HEK293 (cell line): ENCODE measurements around the gene LRP1B.

Source experiments
- CTCF ChIA-PET: fragments of 350-600 bp; formaldehyde crosslinking; extraction: SDS; loops from one replicate; lab custom pipeline; 2021; ENCODE audit warnings: antibody characterized with exemption; lab: Yijun Ruan, JAX
- POLR2A ChIA-PET: fragments of 300-600 bp; formaldehyde crosslinking; extraction: SDS; loops from one replicate; lab custom pipeline; 2020; ENCODE audit warnings: antibody characterized with exemption, inconsistent platforms; lab: Yijun Ruan, JAX
- H3K27ac ChIP-seq: fragments of 200-500 bp; sonication (Bioruptor generic); 2 replicates; pipeline ENCODE4 v1.5.1; 2014; ENCODE audit warnings: low read depth, low read length, control low read depth, inconsistent platforms; ENCODE audit errors: extremely low read depth
- H3K36me3 ChIP-seq, 2 experiments: fragments of 200-500 bp in 1 of 2; sonication (Bioruptor generic) in 1 of 2; 1 replicate in 1 of 2; 2 replicates in 1 of 2; pipeline ENCODE4 v1.5.1; 2014 to 2017; ENCODE audit warnings: inconsistent platforms in 2 of 2, low read length in 2 of 2; ENCODE audit not compliant: control insufficient read depth in 2 of 2, insufficient read depth in 1 of 2
- H3K4me1 ChIP-seq: fragments of 200-500 bp; sonication (Bioruptor generic); 2 replicates; pipeline ENCODE4 v1.5.1; 2014; ENCODE audit warnings: mild to moderate bottlenecking, low read length, inconsistent platforms; ENCODE audit not compliant: control insufficient read depth, insufficient read depth
- H3K4me3 ChIP-seq: 2 replicates; pipeline ENCODE4 v1.5.1; 2011; ENCODE audit warnings: low read depth, mild to moderate bottlenecking, control low read depth, low read length, moderate library complexity
- H3K9me3 ChIP-seq: fragments of 200-500 bp; sonication (Bioruptor generic); 2 replicates; pipeline ENCODE4 v1.5.1; 2014; ENCODE audit warnings: low read depth, low read length, inconsistent platforms; ENCODE audit not compliant: control insufficient read depth, insufficient read depth
- IKZF3 ChIP-seq: fragments of 450-650 bp; IDR thresholded peaks from 2 replicates; pipeline ENCODE4 v1.5.0; 2018; ENCODE audit warnings: missing biosample characterization, mild to moderate bottlenecking, missing genetic modification characterization, moderate library complexity
- KLF9 ChIP-seq: fragments of 450-650 bp; formaldehyde crosslinking; IDR thresholded peaks from 2 replicates; pipeline ENCODE4 v1.5.1; 2016; ENCODE audit warnings: missing biosample characterization, missing genetic modification characterization, low read depth
- OVOL3 ChIP-seq: fragments of 450-650 bp; formaldehyde crosslinking; IDR thresholded peaks from 2 replicates; pipeline ENCODE4 v1.5.1; 2016; ENCODE audit warnings: missing biosample characterization, missing genetic modification characterization
- PBX3 ChIP-seq: sonication (generic); formaldehyde crosslinking; IDR thresholded peaks from 2 replicates; pipeline ENCODE4 v1.8.1; 2022; ENCODE audit warnings: mild to moderate bottlenecking, moderate library complexity, missing genetic modification reagents
- PRDM1 ChIP-seq: fragments of 450-650 bp; formaldehyde crosslinking; IDR thresholded peaks from 2 replicates; pipeline ENCODE4; 2016; ENCODE audit warnings: missing biosample characterization, missing genetic modification characterization
- ZBTB26 ChIP-seq: fragments of 450-650 bp; formaldehyde crosslinking; optimal IDR thresholded peaks from 2 replicates; pipeline ENCODE3; 2016; ENCODE audit warnings: missing biosample characterization, mild to moderate bottlenecking, missing genetic modification characterization
- ZBTB44 ChIP-seq: fragments of 450-650 bp; IDR thresholded peaks from 2 replicates; pipeline ENCODE4 v1.5.1; 2018; ENCODE audit warnings: missing biosample characterization, mild to moderate bottlenecking, missing genetic modification characterization
- ZFP41 ChIP-seq: fragments of 450-650 bp; formaldehyde crosslinking; IDR thresholded peaks from 2 replicates; pipeline ENCODE4 v1.5.1; 2016; ENCODE audit warnings: missing biosample characterization, missing genetic modification characterization, borderline replicate concordance
- ZFP69B ChIP-seq: fragments of 450-650 bp; formaldehyde crosslinking; IDR thresholded peaks from 2 replicates; pipeline ENCODE4 v1.5.1; 2016; ENCODE audit warnings: missing biosample characterization, missing genetic modification characterization
- ZNF133 ChIP-seq: fragments of 450-650 bp; formaldehyde crosslinking; IDR thresholded peaks from 2 replicates; pipeline ENCODE4 v1.5.1; 2016; ENCODE audit warnings: missing biosample characterization, missing genetic modification characterization
- ZNF155 ChIP-seq: fragments of 450-650 bp; formaldehyde crosslinking; IDR thresholded peaks from 2 replicates; pipeline ENCODE4 v1.5.1; 2016; ENCODE audit warnings: missing biosample characterization, missing genetic modification characterization
- ZNF18 ChIP-seq: fragments of 450-650 bp; formaldehyde crosslinking; IDR thresholded peaks from 2 replicates; pipeline ENCODE4 v1.5.1; 2016; ENCODE audit warnings: missing biosample characterization, missing genetic modification characterization
- ZNF223 ChIP-seq: fragments of 450-650 bp; formaldehyde crosslinking; IDR thresholded peaks from 2 replicates; pipeline ENCODE4 v1.5.1; 2016; ENCODE audit warnings: missing biosample characterization, missing genetic modification characterization
- ZNF324 ChIP-seq: fragments of 450-650 bp; formaldehyde crosslinking; IDR thresholded peaks from 2 replicates; pipeline ENCODE4 v1.5.1; 2016; ENCODE audit warnings: missing biosample characterization, missing genetic modification characterization
- ZNF354C ChIP-seq: fragments of 450-650 bp; formaldehyde crosslinking; IDR thresholded peaks from 2 replicates; pipeline ENCODE4 v1.5.1; 2016; ENCODE audit warnings: missing biosample characterization, missing genetic modification characterization, low read depth, borderline replicate concordance
- ZNF366 ChIP-seq: fragments of 450-650 bp; formaldehyde crosslinking; conservative IDR thresholded peaks from 2 replicates; pipeline ENCODE4 v1.5.1; 2016; ENCODE audit warnings: missing biosample characterization, missing genetic modification characterization
- ZNF488 ChIP-seq: fragments of 450-650 bp; formaldehyde crosslinking; IDR thresholded peaks from 2 replicates; pipeline ENCODE4 v1.5.1; 2016; ENCODE audit warnings: missing biosample characterization, missing genetic modification characterization
- ZNF629 ChIP-seq: fragments of 450-650 bp; formaldehyde crosslinking; IDR thresholded peaks from 2 replicates; pipeline ENCODE4 v1.5.1; 2017; ENCODE audit warnings: missing biosample characterization, missing genetic modification characterization
- ZNF677 ChIP-seq: fragments of 450-650 bp; IDR thresholded peaks from 2 replicates; pipeline ENCODE4 v1.5.0; 2018; ENCODE audit warnings: missing biosample characterization, mild to moderate bottlenecking, missing genetic modification characterization, moderate library complexity
- TF ChIP-seq, protein P1 (sequence below): fragments of 450-650 bp; formaldehyde crosslinking; IDR thresholded peaks from 2 replicates; pipeline ENCODE4 v1.5.1; 2017; ENCODE audit warnings: missing biosample characterization, missing genetic modification characterization
- TF ChIP-seq, protein P2 (sequence below): fragments of 450-650 bp; formaldehyde crosslinking; IDR thresholded peaks from 2 replicates; pipeline ENCODE4 v1.5.1; 2016; ENCODE audit warnings: missing biosample characterization, missing genetic modification characterization
- TF ChIP-seq, protein P3 (sequence below): IDR thresholded peaks from 2 replicates; pipeline ENCODE4 v1.6.1; 2011; ENCODE audit warnings: mild to moderate bottlenecking, low read depth, low read length, borderline replicate concordance
- TF ChIP-seq, protein P4 (sequence below): fragments of 450-650 bp; formaldehyde crosslinking; IDR thresholded peaks from 2 replicates; pipeline ENCODE4 v1.5.1; 2016; ENCODE audit warnings: missing biosample characterization, missing genetic modification characterization

Gene LRP1B

GRCh38 chr2:141968433-141968832, 162.4 kb downstream of the LRP1B start:
- no peak overlapping the region for H3K4me3 ChIP-seq
- H3K4me1 ChIP-seq, result no peaks in the 10 kb centered on the region
- POLR2A ChIA-PET, result no interaction called here
- TF ChIP-seq, protein P1, sequence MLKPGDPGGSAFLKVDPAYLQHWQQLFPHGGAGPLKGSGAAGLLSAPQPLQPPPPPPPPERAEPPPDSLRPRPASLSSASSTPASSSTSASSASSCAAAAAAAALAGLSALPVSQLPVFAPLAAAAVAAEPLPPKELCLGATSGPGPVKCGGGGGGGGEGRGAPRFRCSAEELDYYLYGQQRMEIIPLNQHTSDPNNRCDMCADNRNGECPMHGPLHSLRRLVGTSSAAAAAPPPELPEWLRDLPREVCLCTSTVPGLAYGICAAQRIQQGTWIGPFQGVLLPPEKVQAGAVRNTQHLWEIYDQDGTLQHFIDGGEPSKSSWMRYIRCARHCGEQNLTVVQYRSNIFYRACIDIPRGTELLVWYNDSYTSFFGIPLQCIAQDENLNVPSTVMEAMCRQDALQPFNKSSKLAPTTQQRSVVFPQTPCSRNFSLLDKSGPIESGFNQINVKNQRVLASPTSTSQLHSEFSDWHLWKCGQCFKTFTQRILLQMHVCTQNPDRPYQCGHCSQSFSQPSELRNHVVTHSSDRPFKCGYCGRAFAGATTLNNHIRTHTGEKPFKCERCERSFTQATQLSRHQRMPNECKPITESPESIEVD, result peak; percentile 71; the same call in 1 of the 2 replicates
- TF ChIP-seq, protein P2, sequence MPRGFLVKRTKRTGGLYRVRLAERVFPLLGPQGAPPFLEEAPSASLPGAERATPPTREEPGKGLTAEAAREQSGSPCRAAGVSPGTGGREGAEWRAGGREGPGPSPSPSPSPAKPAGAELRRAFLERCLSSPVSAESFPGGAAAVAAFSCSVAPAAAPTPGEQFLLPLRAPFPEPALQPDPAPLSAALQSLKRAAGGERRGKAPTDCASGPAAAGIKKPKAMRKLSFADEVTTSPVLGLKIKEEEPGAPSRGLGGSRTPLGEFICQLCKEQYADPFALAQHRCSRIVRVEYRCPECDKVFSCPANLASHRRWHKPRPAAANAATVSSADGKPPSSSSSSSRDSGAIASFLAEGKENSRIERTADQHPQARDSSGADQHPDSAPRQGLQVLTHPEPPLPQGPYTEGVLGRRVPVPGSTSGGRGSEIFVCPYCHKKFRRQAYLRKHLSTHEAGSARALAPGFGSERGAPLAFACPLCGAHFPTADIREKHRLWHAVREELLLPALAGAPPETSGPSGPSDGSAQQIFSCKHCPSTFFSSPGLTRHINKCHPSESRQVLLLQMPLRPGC (tag by site-specific recombination), result no peak
- TF ChIP-seq, protein P3, sequence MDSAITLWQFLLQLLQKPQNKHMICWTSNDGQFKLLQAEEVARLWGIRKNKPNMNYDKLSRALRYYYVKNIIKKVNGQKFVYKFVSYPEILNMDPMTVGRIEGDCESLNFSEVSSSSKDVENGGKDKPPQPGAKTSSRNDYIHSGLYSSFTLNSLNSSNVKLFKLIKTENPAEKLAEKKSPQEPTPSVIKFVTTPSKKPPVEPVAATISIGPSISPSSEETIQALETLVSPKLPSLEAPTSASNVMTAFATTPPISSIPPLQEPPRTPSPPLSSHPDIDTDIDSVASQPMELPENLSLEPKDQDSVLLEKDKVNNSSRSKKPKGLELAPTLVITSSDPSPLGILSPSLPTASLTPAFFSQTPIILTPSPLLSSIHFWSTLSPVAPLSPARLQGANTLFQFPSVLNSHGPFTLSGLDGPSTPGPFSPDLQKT, result no peak
- TF ChIP-seq ZNF366 (tag by site-specific recombination), result 0 out of 2 replicates have a peak, but pooled peaks have one; percentile 13
- no peak for TF ChIP-seq ZNF324 (tag by site-specific recombination)
- TF ChIP-seq ZNF629, result 0 out of 2 replicates have a peak, but pooled peaks have one; percentile 13
- TF ChIP-seq PRDM1 (tag by site-specific recombination), result peak; percentile 61; the same call in 1 of the 2 replicates
- TF ChIP-seq, protein P4, sequence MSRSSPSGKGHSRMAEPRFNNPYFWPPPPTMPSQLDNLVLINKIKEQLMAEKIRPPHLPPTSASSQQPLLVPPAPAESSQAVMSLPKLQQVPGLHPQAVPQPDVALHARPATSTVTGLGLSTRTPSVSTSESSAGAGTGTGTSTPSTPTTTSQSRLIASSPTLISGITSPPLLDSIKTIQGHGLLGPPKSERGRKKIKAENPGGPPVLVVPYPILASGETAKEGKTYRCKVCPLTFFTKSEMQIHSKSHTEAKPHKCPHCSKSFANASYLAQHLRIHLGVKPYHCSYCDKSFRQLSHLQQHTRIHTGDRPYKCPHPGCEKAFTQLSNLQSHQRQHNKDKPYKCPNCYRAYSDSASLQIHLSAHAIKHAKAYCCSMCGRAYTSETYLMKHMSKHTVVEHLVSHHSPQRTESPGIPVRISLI (tag by site-specific recombination), result peak; percentile 16; the same call in 1 of the 2 replicates
- no peak for TF ChIP-seq ZNF223
- no peak for TF ChIP-seq IKZF3 (tag by site-specific recombination)
- no peak for TF ChIP-seq KLF9
- TF ChIP-seq ZFP41, result no peak
- TF ChIP-seq ZFP69B (tag by site-specific recombination), result no peak
- no peak for TF ChIP-seq ZNF155 (tag by site-specific recombination)
- TF ChIP-seq ZNF133 (tag by site-specific recombination), result no peak
- TF ChIP-seq PBX3 (CRISPR knock-in tag), result no peak
- no peaks in the 10 kb centered on the region for H3K36me3 ChIP-seq
- H3K27ac ChIP-seq, result no peak overlapping the region
- H3K9me3 ChIP-seq, result no peaks in the 10 kb centered on the region
- CTCF ChIA-PET, result no interaction called here

- Histone ChIP-seq H3K27ac (no peak overlapping the region), H3K9me3 (no peaks in the 10 kb centered on the region), H3K4me1 (no peaks in the 10 kb centered on the region), H3K4me3 (no peak overlapping the region), H3K36me3 (no peaks in the 10 kb centered on the region)
- CTCF ChIA-PET, result interaction anchor here (0.7 kb wide), 1 partner anchor 799 kb away, joined by 3 read pairs; no protein-coding TSS in a partner anchor
- POLR2A ChIA-PET, result no interaction called here
- TF ChIP-seq ZNF488 (tag by site-specific recombination) (no peak), ZBTB26 (tag by site-specific recombination) (no peak), ZNF324 (tag by site-specific recombination) (no peak), ZFP41 (no peak), ZNF354C (tag by site-specific recombination) (no peak), OVOL3 (tag by site-specific recombination) (no peak), ZBTB44 (tag by site-specific recombination) (no peak), ZNF18 (tag by site-specific recombination) (no peak), PRDM1 (tag by site-specific recombination) (no peak), ZNF677 (tag by site-specific recombination) (no peak)
These were observed 162.8 kb downstream of the LRP1B start for GRCh38 chr2:141967980-141968379.
